ENCODE results near the gene SVBP.
"Not testable (repeated sequence)": the region's sequence is repeated elsewhere in the genome, so short reads cannot be mapped to it uniquely, and the experiment has no call there.

The SVBP gene

GRCh38 chr1:42816585-42817439, at the start of gene SVBP, which contains the start of gene ERMAP:
Gene SVBP, minus strand, starts transcription at chr1:42817397. Its CDS starts 853 bp downstream, at chr1:42816544.
Gene ERMAP, plus strand, starts transcription at chr1:42817122. Its CDS starts 13,327 bp downstream, at chr1:42830449.
- DNase-seq: peak; percentile 91 to 94

- no peak for DNase-seq
Measured at GRCh38 chr1:42866549-42866948, 49.4 kb upstream of the SVBP start.

GRCh38 chr1:42861014-42861399, 43.8 kb upstream of the SVBP start:
- DNase-seq: no peak

GRCh38 chr1:42860339-42861013, 43.3 kb upstream of the SVBP start:
- DNase-seq: no peak

- not testable (repeated sequence) for DNase-seq
Measured at GRCh38 chr1:42859366-42859765, 42.2 kb upstream of the SVBP start.

- not testable (repeated sequence) for DNase-seq
Measured at GRCh38 chr1:42856554-42856953, 39.4 kb upstream of the SVBP start.

GRCh38 chr1:42853116-42853884, 36.1 kb upstream of the SVBP start:
- DNase-seq: no peak

GRCh38 chr1:42852608-42852980, 35.4 kb upstream of the SVBP start:
- DNase-seq: no peak

GRCh38 chr1:42851960-42852607, 34.9 kb upstream of the SVBP start:
- no peak for DNase-seq

GRCh38 chr1:42851420-42851819, 34.2 kb upstream of the SVBP start:
- DNase-seq: no peak

- DNase-seq: no peak
Measured at GRCh38 chr1:42849944-42850343, 32.7 kb upstream of the SVBP start.

GRCh38 chr1:42848823-42849537, 31.8 kb upstream of the SVBP start:
- DNase-seq: no peak

- DNase-seq: no peak
Measured at GRCh38 chr1:42847721-42848460, 30.7 kb upstream of the SVBP start.

- DNase-seq: no peak
Measured at GRCh38 chr1:42847111-42847595, 30.0 kb upstream of the SVBP start.

- peak; percentile 92 to 94 for DNase-seq
Measured at GRCh38 chr1:42846257-42847110, 29.3 kb upstream of the SVBP start, which contains the start of gene ZNF691. Gene ZNF691, plus strand, starts transcription at chr1:42846613. Its CDS starts 3,046 bp downstream, at chr1:42849659.

- DNase-seq: no peak
Measured at GRCh38 chr1:42845866-42846256, 28.7 kb upstream of the SVBP start.

GRCh38 chr1:42845193-42845592, 28.0 kb upstream of the SVBP start:
- no peak for DNase-seq

GRCh38 chr1:42844592-42845140, 27.5 kb upstream of the SVBP start:
- DNase-seq: no peak

- no peak for DNase-seq
Measured at GRCh38 chr1:42841440-42842147, 24.4 kb upstream of the SVBP start.
